Gastroesophageal sphincter (tissue), 3 donors: ENCODE data around the gene TSPYL4.

ENCODE experiments used
- CTCF ChIP-seq, 4 experiments: fragments of 200-600 bp in 2 of 4; fragments of 450-650 bp in 2 of 4; sonication (generic) in 1 of 4; IDR thresholded peaks; one replicate each; pipeline ENCODE4 v1.5.1; 2017 to 2019; ENCODE audit warnings: antibody characterized with exemption in 4 of 4, mild to moderate bottlenecking in 2 of 4, moderate library complexity in 2 of 4
- POLR2A ChIP-seq, 2 donors: fragments of 450-650 bp; IDR thresholded peaks; one replicate each; pipeline ENCODE4 v1.6.1; 2017; ENCODE audit warnings: antibody characterized with exemption in 2 of 2, mild to moderate bottlenecking in 2 of 2, moderate library complexity in 1 of 2
- POLR2AphosphoS5 ChIP-seq: sonication (generic); formaldehyde crosslinking; IDR thresholded peaks from one replicate; pipeline ENCODE4 v1.6.1; 2017; ENCODE audit warnings: antibody characterized with exemption

- TF ChIP-seq CTCF (IDR thresholded peaks at IDR 0.05) (no peak), POLR2A (IDR thresholded peaks at IDR 0.05) (no peak), POLR2AphosphoS5 (no peak)
Measured at GRCh38 chr6:116205281-116205680, 48.6 kb downstream of the TSPYL4 start.
